ENCODE measurements around the gene PRKCD. TPM values are rescaled to one million over a fixed set of nuclear protein-coding genes. Genes with fewer than 3 reads are reported as not detected.

Gene PRKCD
- total RNA-seq, 1 experiment from 2014 or later: 7.4 TPM

DNA sequence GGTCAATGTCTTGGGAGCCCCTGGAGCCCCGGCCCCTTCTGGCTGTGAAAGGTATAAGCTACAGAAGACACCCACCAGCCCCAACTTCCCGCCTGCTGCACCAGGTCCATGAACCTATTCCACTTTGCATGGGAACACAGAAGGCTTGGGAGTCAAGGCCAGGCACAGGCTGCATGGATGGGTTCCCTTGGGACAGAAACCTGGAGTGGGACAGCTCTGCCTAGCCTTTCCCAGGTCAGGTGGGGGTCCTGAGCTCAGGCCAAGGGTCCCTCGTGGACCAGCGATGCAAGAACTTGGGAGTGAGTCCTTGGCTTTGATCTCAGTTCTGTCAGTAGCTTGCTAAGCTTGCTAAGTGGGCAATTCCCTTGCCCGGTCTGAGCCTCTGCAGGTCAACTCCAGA lies 69.8 kb downstream of the PRKCD start:
- DNase-seq (ENCODE audit: low read depth): no peak

DNA sequence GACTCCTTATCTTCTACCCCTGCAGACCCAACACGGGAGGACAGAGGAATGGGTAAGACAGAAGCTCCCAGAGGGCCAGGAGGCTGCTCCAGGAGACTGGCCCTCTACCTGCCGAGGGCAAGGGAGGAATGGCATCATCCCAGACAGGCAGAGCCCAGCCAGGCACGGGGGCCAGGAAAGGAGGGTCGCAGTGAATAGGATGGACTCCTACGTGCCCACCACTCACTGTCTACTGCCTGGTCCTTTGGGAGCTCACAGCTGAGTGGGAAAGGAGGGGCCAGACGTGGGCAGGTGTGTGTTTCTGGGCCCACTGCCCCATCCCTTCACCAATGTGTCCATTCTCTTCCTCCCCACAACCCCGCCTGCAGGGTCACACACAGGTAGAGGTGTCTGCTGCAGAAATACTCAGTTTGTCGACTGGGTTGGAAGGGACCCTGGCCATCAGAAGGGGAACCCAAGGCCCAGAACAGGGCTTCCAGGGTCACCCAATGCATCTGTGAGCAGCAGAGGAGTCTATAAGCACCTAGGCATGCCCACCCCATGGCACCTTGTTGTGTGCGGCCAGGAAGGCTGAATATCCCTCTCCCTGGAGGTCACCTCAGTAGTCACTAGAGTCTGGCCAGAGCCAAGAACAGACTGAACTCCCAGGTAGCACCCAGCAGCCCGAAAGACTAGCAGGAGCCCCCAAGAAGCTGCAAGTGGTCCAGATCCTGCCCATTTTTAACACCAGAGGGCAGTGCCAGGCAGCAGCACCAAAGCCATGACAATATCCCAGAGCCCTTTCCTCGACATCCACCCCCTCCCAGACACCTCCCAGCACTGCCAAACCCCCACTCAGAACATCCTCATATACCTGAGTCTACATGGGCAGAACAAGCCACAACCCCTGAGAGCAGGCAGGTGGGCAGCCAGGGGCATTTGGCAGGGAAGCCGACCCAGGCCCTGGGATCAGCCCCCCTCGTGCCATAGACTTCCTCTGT lies 70.8 kb downstream of the PRKCD start:
- no peak for DNase-seq (ENCODE audit: low read depth)

GRCh38 chr3:53232641-53233377 lies 71.8 kb downstream of the PRKCD start:
- no peak for DNase-seq (ENCODE audit: low read depth)

DNA sequence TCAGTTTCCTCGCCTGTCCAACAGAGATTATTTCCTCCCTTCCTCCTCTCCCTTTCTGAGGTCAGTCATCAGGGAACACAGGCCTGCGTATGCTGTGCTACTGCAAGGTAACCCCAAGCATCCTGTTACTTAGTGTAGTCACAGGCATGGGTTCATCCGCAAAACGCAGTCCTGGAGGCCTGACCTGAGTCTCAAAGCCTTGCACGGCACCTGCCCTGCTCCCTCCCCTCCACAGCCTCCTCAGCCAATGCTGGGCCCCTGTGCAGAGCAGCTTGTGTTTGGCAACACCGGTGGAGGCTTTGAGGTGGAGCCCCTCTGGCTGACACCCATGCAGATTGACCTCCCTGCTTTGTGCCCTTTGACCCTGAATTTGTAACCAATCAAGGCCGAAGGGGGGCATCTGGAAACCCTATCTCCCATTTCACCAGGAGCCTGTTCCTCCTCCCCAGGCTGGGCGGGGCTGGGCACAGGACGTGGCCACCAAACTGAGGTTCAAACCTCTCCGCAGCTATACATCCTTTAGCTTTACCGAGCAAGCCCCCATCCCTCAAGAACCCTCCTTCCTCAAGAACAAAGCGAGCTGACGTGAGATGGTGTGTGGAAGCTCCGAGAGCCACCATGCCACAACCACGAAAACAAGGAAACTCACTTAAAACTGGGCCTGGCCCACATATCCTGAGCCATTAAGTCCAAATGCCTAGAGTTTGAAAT lies 73.3 kb downstream of the PRKCD start:
- no peak for DNase-seq (ENCODE audit: low read depth)

DNA sequence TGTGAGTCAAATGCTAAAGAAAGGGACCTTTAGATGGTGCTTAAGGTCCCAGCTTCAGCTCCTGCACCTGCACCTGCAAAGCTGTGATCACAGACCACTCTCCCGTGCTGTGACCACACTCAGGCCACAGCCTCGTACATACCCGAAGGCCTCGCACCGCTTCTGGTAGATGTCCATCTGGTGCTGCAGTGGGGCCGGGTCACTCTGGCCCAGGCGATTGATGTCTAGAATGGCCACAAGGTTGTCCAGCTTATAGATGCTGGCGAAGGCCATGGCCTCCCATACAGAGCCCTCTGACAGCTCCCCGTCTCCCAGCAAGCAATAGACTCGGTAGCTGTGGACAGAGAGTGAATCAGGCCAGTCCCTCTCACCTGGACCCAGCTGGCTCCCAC lies 73.8 kb downstream of the PRKCD start:
- no peak for DNase-seq (ENCODE audit: low read depth)

DNA sequence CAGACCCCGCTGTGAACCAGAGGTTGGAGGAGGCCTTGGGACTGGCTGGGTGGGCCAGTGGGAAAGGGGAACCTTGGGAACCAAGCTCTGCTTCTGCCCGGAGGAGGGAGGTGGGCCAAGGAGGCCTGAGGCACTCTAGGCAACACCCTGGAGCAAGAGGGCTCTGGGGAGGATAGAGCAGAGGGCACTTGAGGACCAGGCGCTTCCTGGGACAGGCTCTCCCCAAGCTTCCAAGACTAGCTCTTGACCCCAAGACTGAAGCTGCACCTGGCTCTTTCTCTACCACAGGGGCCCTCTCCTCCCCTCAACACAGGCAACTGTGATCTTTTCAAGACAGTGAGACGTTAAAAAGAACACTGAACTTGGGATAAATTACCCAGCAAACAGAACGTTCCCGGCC lies 74.5 kb downstream of the PRKCD start:
- no peak for DNase-seq (ENCODE audit: low read depth)

GRCh38 chr3:53236112-53236841 lies 75.3 kb downstream of the PRKCD start:
- DNase-seq (ENCODE audit: low read depth): peak; percentile 92

DNA sequence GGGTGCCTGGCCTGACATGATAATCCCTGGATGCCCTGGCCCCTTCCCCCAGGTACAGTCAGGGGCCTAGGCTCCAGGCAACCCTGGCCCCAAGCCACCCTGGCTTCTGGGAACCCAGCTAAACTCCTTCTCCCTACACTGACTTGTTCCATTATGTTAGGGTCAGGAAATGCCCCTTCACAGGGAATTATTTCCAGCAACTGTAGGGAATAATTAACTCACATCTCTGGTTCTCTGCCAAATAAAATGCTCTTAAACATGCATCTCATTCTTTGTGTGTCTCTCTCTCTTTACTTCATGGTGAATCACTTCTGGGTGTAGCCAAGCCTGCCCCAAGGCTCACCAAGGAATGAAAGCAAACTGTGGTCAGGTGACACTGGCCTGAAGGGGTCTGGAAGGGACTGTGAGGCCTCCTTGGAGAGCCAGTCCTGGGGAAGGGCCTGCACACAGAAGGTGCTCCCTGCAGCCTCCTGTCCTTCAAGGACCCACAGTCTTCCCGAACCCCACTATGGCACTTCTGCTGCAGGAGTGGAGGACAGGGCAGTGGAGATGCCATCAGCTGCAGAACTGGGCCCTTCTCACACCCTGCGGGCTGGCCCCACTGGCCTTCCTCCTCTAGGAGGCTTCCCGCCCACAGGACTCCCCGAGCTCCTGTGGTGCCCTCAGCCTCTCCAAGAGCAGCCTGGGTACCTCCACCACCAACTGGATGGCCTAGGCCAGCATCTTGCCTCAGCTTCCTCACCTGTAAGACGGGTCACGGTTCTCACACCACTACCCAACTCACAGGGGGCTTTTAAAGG lies 77.2 kb downstream of the PRKCD start:
- DNase-seq (ENCODE audit: low read depth): peak; percentile 97

- DNase-seq (ENCODE audit: low read depth): no peak
Measured at GRCh38 chr3:53238886-53239285, 77.9 kb downstream of the PRKCD start.

DNA sequence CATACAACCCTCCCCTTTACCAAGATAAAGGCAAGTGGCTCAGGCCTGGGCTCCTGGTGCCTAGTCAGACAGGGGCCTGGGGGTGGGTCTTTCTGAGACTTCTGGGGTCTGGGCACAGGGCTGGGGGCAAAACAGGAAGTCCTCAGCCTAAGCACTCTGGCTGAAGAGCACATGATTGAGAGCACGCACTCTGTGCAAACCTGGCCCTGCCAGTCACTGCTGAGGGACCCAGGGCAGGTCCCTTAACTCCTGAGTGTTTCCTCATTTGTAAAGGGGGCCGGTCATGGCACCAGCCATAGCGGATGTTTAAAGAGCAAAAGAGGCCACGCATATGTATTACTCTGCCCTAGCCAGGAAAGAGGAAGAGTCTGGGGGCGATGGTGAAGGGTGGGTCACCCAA lies 78.8 kb downstream of the PRKCD start:
- DNase-seq (ENCODE audit: low read depth): no peak

DNA sequence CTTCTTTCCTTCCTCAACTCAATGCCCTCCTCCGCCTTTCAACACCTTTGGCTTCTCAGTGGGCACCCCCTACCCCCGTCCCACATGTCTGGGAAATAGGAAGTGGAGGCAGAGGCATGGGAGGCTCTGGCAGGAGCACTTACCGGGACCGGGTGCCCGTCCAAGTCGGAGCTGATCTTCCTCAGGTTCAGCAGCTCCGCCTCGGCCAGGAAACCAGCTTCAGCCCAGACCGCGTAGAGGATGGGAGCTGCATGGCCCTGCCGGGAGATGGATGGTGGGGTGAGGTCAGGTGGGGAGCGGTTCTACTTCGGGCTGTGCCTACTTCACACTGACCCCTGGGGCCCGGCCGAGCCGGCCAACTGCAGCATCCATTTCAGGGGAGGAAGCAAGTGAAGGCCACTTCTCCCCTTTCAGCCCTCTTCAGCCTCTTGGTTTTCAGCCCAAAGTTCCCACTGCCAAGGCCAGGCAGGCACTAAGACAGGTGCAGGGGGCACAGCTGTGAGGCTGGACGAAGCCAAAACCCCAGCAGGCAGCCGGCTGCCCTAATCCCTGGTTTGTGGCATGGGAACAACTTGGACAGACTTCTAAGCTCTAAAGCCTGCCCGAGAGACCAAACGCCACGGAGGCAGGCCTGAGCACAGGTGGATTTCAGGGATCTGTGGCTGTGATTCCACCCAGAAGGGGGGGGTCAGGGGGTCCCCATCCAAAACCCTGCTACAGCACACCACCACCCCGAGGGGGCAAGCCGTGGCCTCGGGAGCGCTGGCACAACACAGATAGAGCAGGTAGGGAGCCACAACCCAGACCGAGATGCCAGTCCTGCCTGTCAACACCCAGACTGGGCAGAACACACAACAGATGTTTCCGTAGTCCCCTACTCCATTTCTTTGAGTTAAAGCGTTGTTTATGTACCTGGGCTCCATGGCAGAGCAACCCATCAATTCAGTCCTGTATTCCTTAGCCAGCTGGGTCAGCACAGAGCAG lies 80.3 kb downstream of the PRKCD start:
- no peak for DNase-seq (ENCODE audit: low read depth)

DNA sequence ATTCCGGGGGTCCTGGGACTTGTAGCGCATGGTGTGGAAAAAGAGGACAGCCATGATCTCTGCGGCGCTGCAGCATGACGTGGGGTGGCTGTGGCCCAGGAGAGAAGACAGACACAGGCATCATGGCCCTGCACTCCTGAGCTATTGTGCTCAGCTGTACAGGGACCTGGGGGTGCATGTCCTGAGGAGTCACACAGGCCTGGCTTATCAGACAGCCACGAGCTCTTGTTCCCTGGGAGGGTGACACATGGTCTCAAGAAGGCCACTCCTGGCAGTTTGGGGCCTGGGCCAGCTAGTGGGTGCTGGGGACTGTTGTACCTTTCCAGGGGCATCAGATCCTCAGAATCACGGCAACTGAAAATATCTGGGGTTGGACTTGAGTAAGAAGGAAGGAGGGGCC lies 81.1 kb downstream of the PRKCD start:
- no peak for DNase-seq (ENCODE audit: low read depth)

Other genes starting within 250 kb of the PRKCD start
- gene SFMBT1, start 115.1 kb upstream of the PRKCD start, total RNA-seq (2014; rRNA removed; shearing (Covaris generic)): 8.2 and 11.8 TPM in 2 replicates
- 19.5 and 35.0 TPM in 2 replicates for gene RFT1, start 30.8 kb upstream of the PRKCD start, total RNA-seq (2014; rRNA removed; shearing (Covaris generic))
- gene TKT, start 94.8 kb downstream of the PRKCD start, total RNA-seq (2014; rRNA removed; shearing (Covaris generic)): 631 and 1,008 TPM in 2 replicates
- 13.5 and 20.5 TPM in 2 replicates for gene DCP1A, start 186.3 kb downstream of the PRKCD start, total RNA-seq (2014; rRNA removed; shearing (Covaris generic))